ENCODE data around the gene IL23R.

The IL23R gene

GRCh38 chr1:67158401-67158800, 7.9 kb upstream of the IL23R start:
- TF ChIP-seq CTCF (IDR thresholded peaks at IDR 0.05) = no peak

- no peak for TF ChIP-seq CTCF (IDR thresholded peaks at IDR 0.05)
Observed at GRCh38 chr1:67159233-67159632, 7.0 kb upstream of the IL23R start.

- no peak for TF ChIP-seq CTCF (IDR thresholded peaks at IDR 0.05)
Observed at GRCh38 chr1:67162954-67163353, 3.3 kb upstream of the IL23R start.

- TF ChIP-seq CTCF (IDR thresholded peaks at IDR 0.05) = no peak
Observed at GRCh38 chr1:67165468-67166041, 699 bp upstream of the IL23R start.

GRCh38 chr1:67169496-67169895, 3.2 kb downstream of the IL23R start:
- no peak for TF ChIP-seq CTCF (IDR thresholded peaks at IDR 0.05)

- no peak for TF ChIP-seq CTCF (IDR thresholded peaks at IDR 0.05)
Observed at GRCh38 chr1:67169932-67170331, 3.7 kb downstream of the IL23R start.

- no peak for TF ChIP-seq CTCF (IDR thresholded peaks at IDR 0.05)
Observed at GRCh38 chr1:67170751-67171573, 4.7 kb downstream of the IL23R start.

Measured in LNCAP (cell line).